HUDEP-2 (cell line): ENCODE results near the gene ALDH5A1.

Source experiments
- DNase-seq, 76 experiments: peaks; one replicate each; lab custom pipeline; 2025; ENCODE audit not compliant: unreplicated experiment in 76 of 76; lab: John Stamatoyannopoulos, UW

ALDH5A1 gene

DNA sequence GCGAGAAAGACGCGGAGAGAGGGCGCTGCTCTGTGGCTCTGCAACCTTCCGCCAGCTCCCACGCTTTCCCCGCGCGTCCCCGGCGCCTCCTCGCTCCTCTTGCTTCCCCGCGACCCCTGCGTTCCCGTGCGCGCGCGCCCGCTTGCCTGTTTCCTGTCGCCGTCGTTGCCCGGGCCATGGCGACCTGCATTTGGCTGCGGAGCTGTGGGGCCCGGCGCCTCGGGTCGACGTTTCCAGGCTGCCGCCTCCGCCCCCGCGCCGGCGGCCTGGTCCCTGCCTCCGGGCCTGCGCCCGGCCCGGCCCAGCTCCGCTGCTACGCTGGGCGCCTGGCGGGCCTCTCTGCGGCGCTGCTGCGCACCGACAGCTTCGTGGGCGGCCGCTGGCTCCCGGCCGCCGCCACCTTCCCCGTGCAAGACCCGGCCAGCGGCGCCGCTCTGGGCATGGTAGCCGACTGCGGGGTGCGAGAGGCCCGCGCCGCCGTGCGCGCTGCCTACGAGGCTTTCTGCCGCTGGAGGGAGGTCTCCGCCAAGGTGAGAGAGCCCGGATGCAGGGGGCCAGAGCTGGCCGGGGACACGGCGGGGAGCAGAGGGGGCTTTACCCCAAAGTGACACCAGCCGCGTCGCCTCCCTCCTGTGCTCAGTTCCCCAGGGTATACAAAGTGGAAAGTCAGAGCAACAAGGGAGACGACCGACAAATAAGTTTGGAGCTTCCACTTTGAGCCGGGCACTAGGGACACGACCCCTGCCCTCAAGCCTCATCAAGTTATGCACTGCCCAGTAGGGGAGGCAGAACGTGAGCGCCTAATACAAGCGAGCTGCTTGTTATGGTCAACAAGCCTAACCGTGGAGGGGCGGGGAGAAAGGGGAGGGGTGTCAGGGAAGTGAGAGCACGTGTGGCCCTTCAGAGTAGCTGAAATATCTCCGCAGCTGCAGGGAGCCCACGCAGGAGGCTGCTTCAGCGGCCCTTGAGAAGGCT, at the start of gene ALDH5A1:
TSS of gene ALDH5A1 (plus strand) at position 149 of the 975 bp plus-strand sequence. CDS start at position 177, 28 bp downstream.
- peak in 71 of 76 experiments; percentile 32 to 85 (median 73) for DNase-seq

DNA sequence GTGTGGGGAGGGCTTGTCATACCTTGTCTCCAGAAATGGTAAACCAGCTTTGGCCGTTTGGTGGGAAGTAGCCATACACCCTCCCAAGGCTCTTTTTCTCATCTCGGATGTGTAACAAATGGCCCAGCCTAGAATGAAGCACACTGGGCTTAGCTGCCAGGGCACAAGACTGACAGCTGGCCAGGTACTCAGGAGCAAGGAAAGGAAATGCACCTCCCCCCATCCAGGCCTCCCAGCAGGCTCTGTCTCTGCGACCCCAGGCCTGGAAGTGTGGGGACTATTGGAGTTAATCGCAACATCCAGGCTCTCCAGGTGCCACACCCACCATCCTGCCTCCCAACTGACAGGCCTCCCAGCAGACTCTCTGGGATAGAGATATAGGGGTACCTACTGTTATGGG, 49.1 kb upstream of the ALDH5A1 start:
- DNase-seq = no peak

DNA sequence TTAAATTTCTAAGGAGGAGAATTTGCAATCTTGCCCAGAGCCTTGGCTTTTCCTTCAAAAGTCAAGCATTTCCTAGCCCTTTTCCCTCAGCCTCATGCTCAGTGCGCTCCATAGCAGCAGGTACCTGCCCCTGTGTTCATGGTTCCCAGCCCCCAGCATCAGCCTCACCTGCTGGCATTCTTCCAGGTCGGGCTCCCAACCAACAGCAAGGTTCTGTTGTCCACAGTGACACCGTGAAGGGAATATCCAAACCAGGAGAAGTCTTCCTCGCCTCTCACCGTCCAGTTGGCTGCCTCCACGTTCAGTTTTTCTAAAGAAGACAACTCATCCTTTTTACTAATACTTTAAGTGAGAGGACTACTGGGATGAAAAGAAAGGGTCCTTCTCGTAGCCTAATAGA, 48.1 kb upstream of the ALDH5A1 start:
- no peak for DNase-seq

DNA sequence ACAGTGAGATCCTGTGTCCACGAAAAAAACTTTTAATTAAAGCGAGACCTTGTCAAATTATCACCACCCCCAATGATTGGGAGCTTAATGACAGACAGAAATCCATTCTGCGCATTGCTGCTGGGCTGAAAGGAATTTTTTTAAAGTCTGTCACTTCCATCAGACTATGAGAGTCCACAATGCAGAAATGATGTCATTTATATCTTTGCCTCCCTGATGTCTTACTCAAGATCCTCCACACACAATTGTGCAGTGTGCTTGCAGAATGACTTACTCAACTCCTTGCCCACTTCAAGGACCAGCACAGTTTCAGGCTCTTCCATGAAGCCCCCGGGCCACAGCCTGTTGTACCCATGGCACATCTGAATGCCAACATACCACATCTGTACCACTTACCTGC, 46.4 kb upstream of the ALDH5A1 start:
- DNase-seq = no peak

DNA sequence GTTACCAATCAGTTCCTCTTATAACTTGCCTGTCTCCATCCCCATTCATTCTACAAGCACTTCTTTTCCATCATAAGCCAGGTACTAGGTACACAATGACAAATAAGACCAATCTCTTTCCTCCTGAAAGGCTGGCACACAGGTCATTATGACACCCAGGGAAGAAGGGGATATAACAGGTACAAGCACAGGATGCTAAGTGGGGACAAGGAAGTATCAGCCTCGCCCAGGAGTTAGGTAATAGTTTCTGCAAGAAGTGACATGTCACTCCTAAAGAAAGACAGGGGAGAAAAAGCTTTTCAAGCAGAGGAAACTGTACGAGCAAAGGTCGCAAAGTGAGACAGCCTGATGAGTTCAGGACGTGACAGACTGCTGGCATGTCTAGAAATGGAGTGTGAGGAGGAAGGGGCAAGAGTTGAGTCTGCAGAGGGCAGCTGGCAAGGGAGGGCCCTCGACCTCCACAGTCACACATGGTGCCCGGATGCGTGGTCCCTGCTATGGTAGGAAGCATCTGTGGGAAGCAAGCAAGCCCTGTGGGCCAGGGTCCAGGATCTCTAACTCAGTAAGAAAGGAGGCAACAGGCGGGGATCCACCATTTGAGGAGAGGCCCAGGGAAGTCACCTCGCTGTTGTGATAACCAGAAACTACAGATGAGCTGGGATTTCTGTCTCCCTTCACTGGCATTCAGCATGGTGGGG, 45.8 kb upstream of the ALDH5A1 start:
- DNase-seq = no peak

DNA sequence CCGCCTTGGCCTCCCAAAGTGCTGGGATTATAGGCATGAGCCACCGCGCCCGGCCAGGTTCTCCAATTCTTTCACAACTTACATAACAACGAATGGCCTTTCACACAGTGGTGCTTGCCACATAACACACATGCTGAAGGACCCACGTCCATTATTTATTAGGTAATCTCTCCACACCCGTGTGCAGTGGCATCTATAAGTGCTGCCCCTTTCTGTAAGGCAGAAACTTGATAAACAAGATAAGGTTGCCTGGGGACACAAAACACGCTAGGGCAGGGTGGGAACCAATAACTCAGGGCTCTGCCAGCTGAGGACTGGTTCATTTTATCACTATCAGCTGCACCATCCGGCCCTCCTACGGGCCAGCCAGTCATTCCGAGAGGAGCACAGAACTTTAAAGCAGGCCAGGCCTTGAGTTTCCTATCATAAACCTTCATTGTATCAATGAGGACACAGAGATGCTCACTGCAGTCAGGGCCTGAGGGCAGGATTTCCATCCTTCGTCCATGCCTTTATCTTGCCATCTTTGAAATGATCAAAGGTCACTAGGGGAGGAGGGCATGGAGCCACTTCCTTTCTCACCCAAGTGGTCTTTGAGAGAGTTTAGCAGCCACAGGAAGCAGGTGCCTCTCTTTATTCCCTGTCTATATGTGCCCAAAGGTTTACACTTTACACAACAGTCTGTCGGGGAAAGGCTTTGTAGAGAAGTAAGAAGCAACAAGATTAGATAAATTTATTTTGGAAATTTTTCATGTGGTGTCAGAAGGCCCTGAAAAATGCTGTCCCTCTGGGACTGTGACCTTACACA, 43.0 kb upstream of the ALDH5A1 start:
- peak in 74 of 76 experiments; percentile 49 to 98 (median 92) for DNase-seq

DNA sequence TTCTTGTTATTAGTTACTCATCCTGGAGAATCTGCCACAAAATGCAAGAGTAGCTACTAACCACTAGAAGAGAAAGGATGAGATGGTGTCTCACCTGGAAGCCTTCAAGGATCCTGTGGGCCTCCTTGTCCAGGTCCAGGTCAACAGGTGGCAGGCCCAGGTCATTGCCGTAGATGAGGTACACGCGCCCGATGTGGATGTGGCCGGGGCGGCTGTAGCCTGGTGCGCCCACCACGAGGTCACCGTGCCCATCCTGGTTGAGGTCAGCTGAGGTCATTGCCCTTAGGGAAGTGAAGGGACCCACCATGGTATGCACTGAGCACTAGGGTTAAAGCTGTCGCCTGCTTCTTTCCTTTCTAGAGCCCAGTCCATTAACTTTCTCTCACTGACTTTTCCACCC, 40.8 kb upstream of the ALDH5A1 start:
- no peak for DNase-seq

DNA sequence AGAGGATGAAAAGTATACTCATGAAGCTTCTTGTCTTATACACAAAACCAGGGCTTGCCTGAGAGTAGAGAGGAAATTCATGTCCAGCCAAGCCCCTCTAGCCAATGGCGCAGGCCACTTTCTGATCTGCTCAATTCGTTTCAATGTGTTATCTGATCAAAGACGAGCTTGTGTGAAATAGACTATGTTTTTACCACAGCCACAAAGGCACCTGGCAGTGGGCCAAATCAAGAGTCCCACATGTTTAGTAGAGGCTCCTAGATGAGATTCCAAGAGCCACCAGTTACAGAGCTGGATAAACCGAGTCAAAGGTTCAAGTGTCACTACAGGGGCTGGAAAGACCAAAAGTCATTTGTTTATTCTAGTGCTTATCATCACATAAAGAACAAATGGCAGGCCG, 40.3 kb upstream of the ALDH5A1 start:
- DNase-seq = peak in 45 of 76 experiments; percentile 5 to 59 (median 29)

DNA sequence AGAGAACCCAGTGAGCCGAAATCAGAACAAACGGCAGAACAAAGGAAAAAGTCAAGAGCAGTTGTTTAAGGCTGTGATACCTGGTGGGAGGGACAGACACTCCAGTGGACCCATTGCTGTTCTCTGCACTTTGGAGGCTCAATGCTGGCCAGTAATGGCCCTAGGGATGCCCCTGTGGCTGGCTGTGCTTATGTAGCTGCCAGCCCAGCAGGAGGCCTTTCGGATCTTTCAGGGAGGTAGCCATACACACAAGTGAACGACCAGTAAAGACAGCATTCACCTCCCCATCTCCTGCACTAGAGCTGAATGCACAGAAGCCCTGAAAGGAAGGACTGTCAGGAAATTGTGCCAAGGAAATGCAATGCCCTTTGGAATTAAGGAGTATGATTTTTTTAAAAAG, 39.7 kb upstream of the ALDH5A1 start:
- no peak for DNase-seq

DNA sequence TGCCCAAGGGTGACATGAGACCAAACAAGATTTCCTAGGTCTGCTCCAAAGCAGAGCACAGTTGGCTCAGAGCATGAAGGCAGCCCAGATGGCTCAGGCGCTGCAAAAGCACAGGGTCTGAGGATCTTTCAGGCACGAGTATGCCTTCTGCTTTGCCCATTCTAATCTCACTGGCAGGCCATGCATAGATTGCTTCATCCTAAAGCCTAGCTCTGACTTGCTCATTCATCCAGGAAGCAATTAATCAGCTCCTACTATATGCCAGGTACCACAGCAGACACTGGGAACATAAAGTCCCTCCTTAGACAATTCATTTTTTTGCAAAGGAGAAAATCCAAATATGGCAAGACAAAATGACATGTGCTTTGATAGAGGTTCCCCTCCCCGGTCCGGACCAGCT, 36.6 kb upstream of the ALDH5A1 start:
- no peak for DNase-seq

DNA sequence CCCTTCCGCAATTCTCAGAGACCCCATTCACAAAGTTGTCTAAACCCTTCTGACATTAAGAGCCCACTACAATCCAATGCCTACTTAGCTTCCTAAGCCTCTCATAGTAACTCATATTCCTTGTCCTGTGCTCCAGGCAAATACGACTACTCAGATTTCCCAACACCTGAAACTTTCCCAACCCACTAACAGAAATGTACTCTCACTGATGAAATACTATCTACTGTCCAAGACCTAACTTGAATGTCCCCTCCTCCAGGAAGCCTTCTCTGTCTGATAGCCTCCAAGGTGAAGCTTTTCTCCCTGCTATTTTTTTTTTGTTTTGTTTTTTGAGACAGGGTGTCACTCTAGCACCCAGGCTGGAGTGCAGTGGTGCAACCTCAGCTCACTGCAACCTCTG, 35.8 kb upstream of the ALDH5A1 start:
- no peak for DNase-seq

DNA sequence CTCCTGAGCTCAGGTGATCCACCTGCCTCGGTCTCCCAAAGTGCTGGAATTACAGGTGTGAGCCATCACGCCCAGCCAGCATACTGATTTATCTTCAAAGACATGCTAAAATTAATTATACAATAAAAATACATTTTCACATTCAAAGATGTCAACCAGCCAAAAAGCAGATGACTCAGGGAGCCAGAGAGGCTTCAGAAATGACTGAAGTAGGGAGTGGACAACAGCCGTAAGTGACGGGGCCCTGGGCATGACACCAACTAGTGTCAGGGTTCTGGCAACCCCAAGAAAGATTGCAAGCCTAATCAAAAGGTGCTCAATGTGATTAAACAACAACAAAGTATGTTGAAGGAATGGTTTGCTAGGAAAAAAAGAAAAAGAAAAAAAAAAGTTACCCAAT, 33.8 kb upstream of the ALDH5A1 start:
- peak in 5 of 76 experiments; percentile 9 to 39 (median 21) for DNase-seq

DNA sequence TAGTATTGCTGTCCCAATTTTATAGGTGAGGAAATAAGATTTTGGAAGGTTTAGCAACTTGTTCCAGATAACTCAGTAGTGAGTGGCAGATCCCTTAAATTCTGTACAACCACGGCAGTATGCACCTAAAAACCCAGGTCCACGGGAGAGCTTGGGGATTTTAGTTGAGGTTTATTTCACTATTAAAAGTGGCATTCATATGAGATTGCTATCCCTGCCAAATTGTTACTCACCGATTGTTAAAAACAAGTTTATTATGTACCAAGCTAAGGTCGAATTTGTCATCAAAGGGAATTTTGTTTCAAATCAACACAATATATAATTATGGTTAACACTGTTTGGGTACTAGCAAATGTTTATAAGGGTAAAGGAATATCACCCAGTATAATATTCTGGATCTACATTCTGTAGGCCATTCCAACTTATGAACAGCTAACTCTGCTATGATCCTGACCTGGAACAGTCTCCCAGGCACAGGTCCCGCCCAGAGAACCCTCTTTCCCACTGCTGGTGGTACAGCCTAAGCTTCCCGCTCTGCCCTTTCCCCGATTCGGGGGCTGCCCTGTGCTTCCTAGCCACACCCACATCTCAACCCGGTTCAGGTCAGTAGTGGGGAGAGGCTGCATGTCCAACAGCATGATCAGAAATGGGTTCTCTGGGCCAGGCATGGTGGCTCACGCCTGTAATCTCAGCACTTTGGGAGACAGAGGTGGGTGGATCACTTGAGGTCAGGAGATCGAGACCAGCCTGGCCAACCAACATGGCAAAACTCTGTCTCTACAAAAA, 30.3 kb upstream of the ALDH5A1 start:
- no peak for DNase-seq

DNA sequence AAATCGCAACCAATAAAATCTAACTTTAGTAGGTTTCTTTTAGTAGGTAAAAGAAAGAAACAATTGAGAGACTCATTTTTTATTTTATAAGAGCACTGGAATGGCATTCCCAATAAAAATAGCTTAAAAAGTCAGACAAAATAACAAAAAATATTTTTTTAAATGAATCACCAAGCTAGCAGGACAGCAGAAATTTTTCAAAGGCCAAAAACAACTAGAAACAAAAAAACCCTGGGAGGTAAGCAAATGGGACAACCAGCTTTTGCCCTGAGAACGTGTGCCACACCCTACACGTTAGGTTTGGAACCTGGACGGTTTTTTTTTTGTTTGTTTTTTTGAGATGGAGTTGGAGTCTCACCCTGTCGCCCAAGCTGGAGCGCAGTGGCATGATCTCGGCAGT, 25.0 kb upstream of the ALDH5A1 start:
- no peak for DNase-seq

DNA sequence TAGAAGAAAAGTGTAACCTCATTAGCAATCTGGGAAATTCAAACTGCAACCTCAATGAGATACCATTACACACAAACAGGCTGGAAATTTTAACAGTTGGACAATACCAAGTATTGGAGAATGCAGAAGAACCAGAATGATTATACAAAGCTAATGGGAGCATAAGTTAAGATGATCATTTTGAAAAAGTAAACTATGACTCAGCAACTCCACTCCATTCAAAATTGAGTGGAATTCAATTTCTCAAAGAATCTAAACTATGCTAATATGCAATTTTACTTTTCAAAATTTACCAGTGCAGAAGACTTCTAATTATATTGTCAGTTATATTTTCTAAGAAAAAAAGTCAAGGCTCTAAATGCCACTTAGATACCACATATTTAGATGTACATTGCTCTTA, 22.6 kb upstream of the ALDH5A1 start:
- no peak for DNase-seq

DNA sequence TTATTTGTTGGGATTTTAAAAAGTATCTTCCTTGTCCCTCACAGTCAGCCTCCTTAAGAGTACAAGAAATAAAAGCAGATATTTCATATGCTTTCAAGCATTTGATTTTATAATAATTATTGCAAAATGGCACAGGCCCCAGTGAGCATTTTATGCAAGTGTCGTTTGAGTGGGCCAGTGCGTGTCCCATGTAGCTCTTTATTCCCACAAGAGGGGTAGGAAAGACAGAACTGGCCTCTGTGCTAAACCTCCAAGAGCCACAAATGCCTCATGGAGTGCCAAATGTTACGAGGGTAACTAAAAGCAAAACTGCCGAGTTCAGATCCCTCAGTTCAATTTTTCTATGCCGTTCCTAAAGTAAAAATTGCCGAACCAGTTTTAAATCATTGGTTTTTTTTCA, 18.1 kb upstream of the ALDH5A1 start:
- no peak for DNase-seq

DNA sequence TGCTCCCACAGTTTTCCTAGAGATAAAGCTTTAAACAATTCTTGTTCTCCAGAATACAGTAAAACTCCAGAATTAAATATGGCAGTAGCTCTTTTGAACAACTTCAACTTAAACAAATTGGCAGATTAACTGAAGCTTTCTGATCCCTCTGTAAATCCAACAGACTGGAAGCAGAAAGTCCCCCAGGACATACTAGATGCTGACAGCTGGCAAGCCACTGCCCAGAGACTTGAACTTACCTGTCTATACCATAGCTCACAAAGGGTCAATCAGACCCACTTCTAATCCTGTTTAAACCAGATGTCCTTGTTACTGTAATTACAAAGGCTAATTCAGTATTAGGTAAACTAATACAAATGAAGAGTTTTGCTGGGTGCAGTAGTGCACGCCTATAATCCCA, 17.7 kb upstream of the ALDH5A1 start:
- DNase-seq = no peak

DNA sequence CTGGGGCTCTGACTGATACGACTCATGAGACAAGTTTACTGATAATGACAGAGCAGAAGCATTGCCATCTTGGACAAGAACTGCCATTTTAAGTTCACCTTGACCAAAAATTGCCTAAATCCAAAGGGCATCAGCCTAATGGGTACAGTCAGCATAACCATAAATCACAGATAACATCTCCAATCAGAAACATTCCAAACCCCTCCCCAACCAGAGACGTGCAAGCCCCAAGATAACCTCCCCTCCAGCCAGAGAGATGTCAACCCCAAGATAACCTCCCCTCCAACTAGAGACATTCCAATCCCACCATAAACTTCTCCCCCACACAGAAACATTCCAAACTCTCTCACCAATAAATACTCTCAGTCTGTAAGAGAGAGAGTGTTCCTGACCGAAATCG, 15.9 kb upstream of the ALDH5A1 start:
- no peak for DNase-seq

DNA sequence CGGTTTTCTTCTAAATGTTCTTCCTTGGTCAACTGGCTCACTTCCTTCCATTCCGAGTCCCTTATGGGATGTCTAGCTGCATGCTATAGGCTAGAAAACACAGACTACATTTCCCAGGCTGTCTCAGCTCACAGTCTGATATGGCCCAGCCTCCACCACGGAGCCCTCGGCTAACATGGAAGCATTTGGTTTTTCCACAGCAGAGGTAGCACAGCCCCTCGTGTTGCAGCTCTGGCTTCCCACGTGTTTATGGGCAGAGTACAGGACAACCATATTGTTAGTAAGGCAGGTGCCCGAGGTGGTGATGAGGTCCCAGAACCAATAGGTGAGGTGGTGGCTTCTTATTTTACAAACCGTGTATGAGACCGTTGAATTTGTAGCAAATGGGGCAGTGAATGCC, 14.1 kb upstream of the ALDH5A1 start:
- no peak for DNase-seq

DNA sequence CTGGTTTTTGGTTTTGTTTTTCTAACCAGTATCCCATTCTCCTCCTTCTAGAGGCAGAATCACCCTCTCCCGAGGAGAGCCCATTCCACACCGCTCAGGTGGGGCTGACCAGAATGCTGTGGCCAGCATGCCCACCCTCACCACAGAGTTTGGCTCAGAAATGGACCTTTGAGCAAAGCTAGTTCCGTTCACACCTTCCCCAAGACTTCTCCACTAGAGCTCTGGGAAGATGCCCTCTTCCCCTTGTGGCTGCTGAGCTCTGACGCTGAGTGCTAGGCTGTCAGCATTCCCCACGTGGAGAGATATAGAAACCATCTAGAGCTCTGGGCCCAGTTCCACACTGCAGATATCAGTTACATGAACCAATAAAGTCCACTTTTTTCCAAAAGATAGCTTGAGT, 13.3 kb upstream of the ALDH5A1 start:
- no peak for DNase-seq
